ENCODE results near the gene FANCI. TPM values are rescaled to one million over a fixed set of nuclear protein-coding genes. Genes with fewer than 3 reads are reported as not detected.
"Not testable (repeated sequence)": the region's sequence is repeated elsewhere in the genome, so short reads cannot be mapped to it uniquely, and the experiment has no call there.

The FANCI gene
- total and polyA plus RNA-seq, 3 donors from 2014 or later = 45.0 to 63.6 (median 56.0) TPM

- no peaks in the 10 kb centered on the region for H3K27me3 ChIP-seq
- intact Hi-C loops (cut with DNase I; ENCODE audit: low total_unique reads) = no loop called here
- no peaks in the 10 kb centered on the region for H3K36me3 ChIP-seq (ENCODE audit: low read depth, missing control alignments)
- 67% methylated on average over 14 of the region's 14 CpGs for WGBS, 2 donors
- DNase-seq = peak; percentile 94
- H3K27ac ChIP-seq = peak overlapping the region; percentile 47 to 76
- TF ChIP-seq POLR2A (IDR thresholded peaks at IDR 0.05) = no peak
- no peak for TF ChIP-seq CTCF (IDR thresholded peaks at IDR 0.05)
- H3K4me3 ChIP-seq = no peak overlapping the region
- no peaks in the 10 kb centered on the region for H3K9me3 ChIP-seq
- H3K4me1 ChIP-seq = peaks cover 20% of the 10 kb centered on the region
Measured at GRCh38 chr15:89226359-89227221, 17.2 kb upstream of the FANCI start.

GRCh38 chr15:89227425-89227824, 16.4 kb upstream of the FANCI start:
- whole genome bisulfite sequencing, 2 donors = 61 to 74% methylated on average over 7 of the region's 7 CpGs
- TF ChIP-seq CTCF (IDR thresholded peaks at IDR 0.05) (no peak), POLR2A (IDR thresholded peaks at IDR 0.05) (no peak)
- peak overlapping the region; percentile 47 to 65 for H3K27ac ChIP-seq
- no peaks in the 10 kb centered on the region for H3K27me3 ChIP-seq
- no peaks in the 10 kb centered on the region for H3K9me3 ChIP-seq
- no peak overlapping the region for H3K4me3 ChIP-seq
- peak; percentile 74 for DNase-seq
- intact Hi-C loops (cut with DNase I; ENCODE audit: low total_unique reads) = no loop called here
- H3K36me3 ChIP-seq (ENCODE audit: low read depth, missing control alignments) = no peaks in the 10 kb centered on the region
- H3K4me1 ChIP-seq = peaks cover 20% of the 10 kb centered on the region

GRCh38 chr15:89230277-89230676, 13.5 kb upstream of the FANCI start:
- Histone ChIP-seq H3K4me3 (no peak overlapping the region), H3K9me3 (no peaks in the 10 kb centered on the region), H3K27ac (peak overlapping the region; percentile 44), H3K4me1 (peaks cover 19% of the 10 kb centered on the region), H3K36me3 (ENCODE audit: low read depth, missing control alignments) (no peaks in the 10 kb centered on the region), H3K27me3 (no peaks in the 10 kb centered on the region)
- DNase-seq = no peak
- intact Hi-C loops (cut with DNase I; ENCODE audit: low total_unique reads) = no loop called here
- WGBS, 2 donors = 35 to 40% methylated on average over 5 of the region's 5 CpGs
- no peak for TF ChIP-seq CTCF (IDR thresholded peaks at IDR 0.05)
- no peak for TF ChIP-seq POLR2A (IDR thresholded peaks at IDR 0.05)

- peaks cover 12% of the 10 kb centered on the region for H3K4me1 ChIP-seq
- no peaks in the 10 kb centered on the region for H3K9me3 ChIP-seq
- TF ChIP-seq POLR2A (IDR thresholded peaks at IDR 0.05) = no peak
- TF ChIP-seq CTCF (IDR thresholded peaks at IDR 0.05) = no peak
- no peak overlapping the region for H3K27ac ChIP-seq
- no peak for DNase-seq
- no peak overlapping the region for H3K4me3 ChIP-seq
- no peaks in the 10 kb centered on the region for H3K36me3 ChIP-seq (ENCODE audit: low read depth, missing control alignments)
- intact Hi-C loops (cut with DNase I; ENCODE audit: low total_unique reads) = no loop called here
- no peaks in the 10 kb centered on the region for H3K27me3 ChIP-seq
Measured at GRCh38 chr15:89231832-89232231, 11.9 kb upstream of the FANCI start.

GRCh38 chr15:89239883-89240810, 3.6 kb upstream of the FANCI start:
- intact Hi-C loops (cut with DNase I; ENCODE audit: low total_unique reads); DNase-seq; H3K36me3 ChIP-seq (ENCODE audit: low read depth, missing control alignments); H3K27me3 ChIP-seq; H3K4me3 ChIP-seq; H3K9me3 ChIP-seq; H3K27ac ChIP-seq; H3K4me1 ChIP-seq: not testable (repeated sequence)
- 88 to 96% methylated on average over 12 of the region's 12 CpGs for WGBS, 2 donors
